HepG2 (cell line): ENCODE measurements around the gene DNAJC5. TPM values are rescaled to one million over a fixed set of nuclear protein-coding genes. Genes with fewer than 3 reads are reported as not detected.
A peak's percentile ranks its signal among the peaks of the same experiment; 100 is the strongest.

ENCODE experiments used
- ATAC-seq: fragments of 200-7000 bp; cut with Tn5 transposase; 3 replicates; pipeline ENCODE4 v1.9.1; 2020; ENCODE audit warnings: mild to moderate bottlenecking, moderate library complexity
- BruUV-seq: library from RNA; stranded (reverse); fragments of 400-500 nt; replicated peaks from 2 replicates; lab custom pipeline; 2021; lab: Mats Ljungman, UMichigan
- CTCF ChIA-PET: fragments of 300-600 bp; formaldehyde crosslinking; extraction: SDS; loops from one replicate; lab custom pipeline; 2021; ENCODE audit warnings: low total read pairs, inconsistent platforms, low intra/inter-chr PET ratio; lab: Yijun Ruan, JAX
- POLR2A ChIA-PET: fragments of 350-600 bp; sonication (Branson Sonifier 250); formaldehyde crosslinking; loops from one replicate; lab custom pipeline; 2020; ENCODE audit warnings: antibody characterized with exemption, inconsistent platforms; lab: Yijun Ruan, JAX
- DNase-seq: peaks from one replicate; pipeline ENCODE4 v3.0.0-alpha.2; 2015; ENCODE audit warnings: low spot score
- FAIRE-seq: peaks from 3 replicates; lab custom pipeline; 2011; peaks lifted over from hg19 to GRCh38; lab: Jason Lieb, UNC
- H2AFZ ChIP-seq: one replicate; pipeline ENCODE4 v1.6.1; 2011; ENCODE audit warnings: low read length, inconsistent platforms
- H3K27ac ChIP-seq: fragments of 300-600 bp; 3 replicates; pipeline ENCODE4 v1.8.0; 2011; ENCODE audit warnings: mixed run types, mild to moderate bottlenecking, mixed read lengths, low read length, inconsistent platforms; ENCODE audit not compliant: insufficient read depth; ENCODE audit errors: extremely low read length
- H3K27me3 ChIP-seq, 2 experiments: fragments of 200-600 bp in 1 of 2; 2 replicates in 1 of 2; 3 replicates in 1 of 2; pipeline versions ENCODE4 v1.6.0 to v1.8.0; 2011; ENCODE audit warnings: low read length in 2 of 2, mild to moderate bottlenecking in 2 of 2, moderate library complexity in 2 of 2, inconsistent platforms in 1 of 2; ENCODE audit not compliant: insufficient read depth in 2 of 2, control insufficient read depth in 1 of 2
- H3K36me3 ChIP-seq, 2 experiments: fragments of 200-600 bp in 1 of 2; replicated peaks in 1 of 2; 2 replicates in 1 of 2; 3 replicates in 1 of 2; pipeline versions ENCODE4 v1.5.1 to v1.8.0; 2011; ENCODE audit warnings: low read length in 2 of 2, inconsistent platforms in 1 of 2; ENCODE audit not compliant: insufficient read depth in 2 of 2, control insufficient read depth in 1 of 2
- H3K4me1 ChIP-seq: 2 replicates; pipeline ENCODE4 v1.5.1; 2012; ENCODE audit warnings: low read length, inconsistent platforms; ENCODE audit not compliant: insufficient read depth
- H3K4me2 ChIP-seq: 2 replicates; pipeline ENCODE4 v1.6.0; 2011; ENCODE audit warnings: low read depth, low read length, inconsistent platforms
- H3K4me3 ChIP-seq, 3 experiments: fragments of 200-600 bp in 1 of 3; sonication (generic), shearing (Covaris generic) in 1 of 3; replicated peaks in 1 of 3; 2 replicates each; pipeline ENCODE4 v1.5.1; 2011 to 2016; ENCODE audit warnings: low read length in 3 of 3, inconsistent platforms in 2 of 3, low read depth in 2 of 3, mild to moderate bottlenecking in 2 of 3, control low read depth in 1 of 3, mixed read lengths in 1 of 3; ENCODE audit not compliant: insufficient read depth in 1 of 3
- H3K79me2 ChIP-seq: one replicate; pipeline ENCODE4 v1.6.1; 2011; ENCODE audit warnings: low read length, inconsistent platforms; ENCODE audit not compliant: insufficient read depth
- H3K9ac ChIP-seq: 2 replicates; pipeline ENCODE4 v1.6.0; 2011; ENCODE audit warnings: mild to moderate bottlenecking, low read depth, low read length, inconsistent platforms; ENCODE audit not compliant: insufficient read depth
- H3K9me3 ChIP-seq: 2 replicates; pipeline ENCODE4 v1.5.1; 2012; ENCODE audit warnings: mild to moderate bottlenecking, low read length
- H4K20me1 ChIP-seq: 2 replicates; pipeline ENCODE4 v1.6.0; 2011; ENCODE audit warnings: inconsistent platforms, mild to moderate bottlenecking, low read length, moderate library complexity; ENCODE audit not compliant: insufficient read depth
- AGO2 ChIP-seq: fragments of 200-400 bp; formaldehyde crosslinking; optimal IDR thresholded peaks from 2 replicates; pipeline ENCODE3; 2017; ENCODE audit warnings: mild to moderate bottlenecking, low read depth, low read length, moderate library complexity
- HDAC6 ChIP-seq: fragments of 200-600 bp; sonication (generic); IDR thresholded peaks from 2 replicates; pipeline ENCODE4 v1.7.0; 2017; ENCODE audit warnings: mild to moderate bottlenecking, antibody characterized with exemption, low read length, low read depth
- RBM39 ChIP-seq: fragments of 200-400 bp; formaldehyde crosslinking; IDR thresholded peaks from one replicate; pipeline ENCODE4 v1.6.1; 2018; ENCODE audit warnings: antibody characterized with exemption, mild to moderate bottlenecking, low read depth, low read length; ENCODE audit not compliant: poor library complexity, severe bottlenecking
- ZNF687 ChIP-seq: sonication (generic); formaldehyde crosslinking; IDR thresholded peaks from 2 replicates; pipeline ENCODE4 v1.5.1; 2020; ENCODE audit warnings: mild to moderate bottlenecking, missing genetic modification reagents, moderate library complexity
- WGBS: methylation state at CpG from one replicate; pipeline ENCODE4 v1.1.6; 2017; ENCODE audit warnings: low lambda C conversion rate; 5-methylcytosine and 5-hydroxymethylcytosine counted together
- in situ Hi-C: cut with HindIII; loops from 2 replicates; pipeline ENCODE4 v1.10.0; 2017; ENCODE audit warnings: low pct_unique_long_range_greater_than_20kb; ENCODE audit not compliant: extremely low pct_ligation_motif_present
- intact Hi-C: fragments of 100-400 bp; cut with micrococcal nuclease; formaldehyde crosslinking; loops from one replicate; pipeline ENCODE4 v1.10.0; 2022; ENCODE audit not compliant: unreplicated experiment
- polyA plus RNA-seq, 8 experiments: library from polyadenylated mRNA; depleted of rRNA in 3 of 8; stranded (reverse) in 7 of 8; unstranded in 1 of 8; fragments of >200 nt; fragmentation: Illumina TruSeq in 4 of 8; extraction: Trizol in 4 of 8; gene quantifications; 2 replicates each; pipeline versions ENCODE4 v1.2.1 to v1.2.3, GENCODE V29; 2011 to 2016; ENCODE audit warnings: low read depth in 4 of 8, missing spikeins in 1 of 8, mixed read lengths in 1 of 8; ENCODE audit not compliant: insufficient read depth in 1 of 8
- total RNA-seq, 5 experiments: library from RNA; depleted of rRNA; stranded (reverse); fragments of >200 nt; fragmentation: Illumina TruSeq; extraction: Trizol; gene quantifications; 2 replicates each; pipeline ENCODE4 v1.2.3, GENCODE V29; 2016; ENCODE audit warnings: low read depth in 1 of 5

DNAJC5 gene
- total and polyA plus RNA-seq, 2 of the 13 experiments (the other 11 are each of a cell fraction or from before 2014, with no cell fraction given), result 42.8 to 64.5 TPM

- peak; percentile 28; the same call in 1 of the 2 replicates for TF ChIP-seq ZNF687 (CRISPR knock-in tag)
Observed at GRCh38 chr20:63958964-63959698, 64.2 kb downstream of the DNAJC5 start (continued).

DNA sequence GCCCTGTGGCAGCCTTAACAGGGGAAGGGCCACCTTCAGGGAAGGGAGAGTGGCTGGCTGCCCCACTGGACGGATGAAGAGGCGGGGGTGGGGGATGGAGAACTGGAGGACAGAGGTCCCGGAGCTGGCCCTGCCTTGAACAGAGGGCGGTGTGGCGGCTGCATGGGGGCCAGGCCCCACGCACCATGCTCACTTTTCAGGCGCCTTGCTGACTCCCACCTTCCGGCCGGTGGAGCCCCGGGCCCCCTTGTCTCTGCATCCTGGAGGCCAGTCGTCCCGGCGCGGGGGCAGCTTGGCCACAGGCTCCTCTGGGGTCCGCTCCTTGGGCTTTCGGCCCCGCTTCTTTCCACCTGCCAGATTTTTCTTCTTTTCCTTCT lies 64.8 kb downstream of the DNAJC5 start:
- no peak for ATAC-seq
- Histone ChIP-seq H3K36me3 (peaks cover 46 to 47% of the 10 kb centered on the region in 2 experiments; a peak in 4 of 5 replicates), H2AFZ (no peak overlapping the region), H3K27ac (no peak overlapping the region), H3K9ac (no peak overlapping the region), H3K9me3 (no peaks in the 10 kb centered on the region), H3K4me3 (no peak overlapping the region), H3K27me3 (no peaks in the 10 kb centered on the region), H3K79me2 (peaks cover 10% of the 10 kb centered on the region), H3K4me2 (no peak overlapping the region), H4K20me1 (peaks cover 8% of the 10 kb centered on the region), H3K4me1 (peaks cover 29% of the 10 kb centered on the region)
- CTCF ChIA-PET, result no interaction called here
- TF ChIP-seq AGO2 (peak; percentile 16), RBM39 (peak; percentile 42), HDAC6 (no peak)
- intact Hi-C loops (loop anchor here (10.0 kb wide), 1 partner anchor 1595 kb away; the partner anchor contains the start of gene LAMA5), in situ Hi-C loops (no loop called here)
- no TSS peak for BruUV-seq
- DNase-seq, result no peak
- FAIRE-seq, result no peak
- POLR2A ChIA-PET, result interaction anchor here (1.4 kb wide), 1 partner anchor 9 kb away, joined by 6 read pairs; no protein-coding TSS in a partner anchor
- WGBS, result 97% methylated on average over 17 of the region's 17 CpGs
